Measurements from ENCODE around the gene GRAMD4.

DNA sequence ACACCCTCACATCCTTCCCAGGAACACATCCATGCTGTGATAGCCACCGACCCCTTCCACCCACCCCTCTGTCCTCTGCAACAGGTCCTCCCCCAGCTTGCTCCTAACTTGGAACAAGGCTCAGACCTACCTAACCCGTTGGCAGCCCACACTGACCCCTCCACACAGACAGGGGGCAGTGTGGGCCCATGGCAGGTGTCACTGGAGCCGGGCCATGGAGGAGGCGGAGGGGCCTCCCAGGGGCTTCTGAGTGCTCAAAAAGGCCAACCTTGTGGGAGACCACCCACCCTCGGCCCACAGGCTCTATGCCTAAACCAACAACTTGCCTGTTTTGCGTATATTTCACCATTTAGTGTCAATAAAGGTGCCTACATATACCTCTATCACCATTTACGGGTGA, 60.8 kb downstream of the GRAMD4 start:
- TF ChIP-seq EP300 (IDR thresholded peaks at IDR 0.05; ENCODE audit: low read depth) (no peak), CTCF (IDR thresholded peaks at IDR 0.05) (peak; percentile 18 to 38 (median 21)), POLR2AphosphoS5 (IDR thresholded peaks at IDR 0.05) (no peak), POLR2A (IDR thresholded peaks at IDR 0.05) (no peak)

Data from transverse colon (tissue), 4 donors.